Suppressor macrophage treated with lipopolysaccharide for 4 hours (primary cell): ENCODE measurements around the gene MRPS35.
"Not testable (repeated sequence)": the region's sequence is repeated elsewhere in the genome, so short reads cannot be mapped to it uniquely, and the experiment has no call there.

Experiments used
- DNase-seq: peaks from one replicate; pipeline ENCODE4 v3.0.0-alpha.2; 2020

MRPS35 gene

DNA sequence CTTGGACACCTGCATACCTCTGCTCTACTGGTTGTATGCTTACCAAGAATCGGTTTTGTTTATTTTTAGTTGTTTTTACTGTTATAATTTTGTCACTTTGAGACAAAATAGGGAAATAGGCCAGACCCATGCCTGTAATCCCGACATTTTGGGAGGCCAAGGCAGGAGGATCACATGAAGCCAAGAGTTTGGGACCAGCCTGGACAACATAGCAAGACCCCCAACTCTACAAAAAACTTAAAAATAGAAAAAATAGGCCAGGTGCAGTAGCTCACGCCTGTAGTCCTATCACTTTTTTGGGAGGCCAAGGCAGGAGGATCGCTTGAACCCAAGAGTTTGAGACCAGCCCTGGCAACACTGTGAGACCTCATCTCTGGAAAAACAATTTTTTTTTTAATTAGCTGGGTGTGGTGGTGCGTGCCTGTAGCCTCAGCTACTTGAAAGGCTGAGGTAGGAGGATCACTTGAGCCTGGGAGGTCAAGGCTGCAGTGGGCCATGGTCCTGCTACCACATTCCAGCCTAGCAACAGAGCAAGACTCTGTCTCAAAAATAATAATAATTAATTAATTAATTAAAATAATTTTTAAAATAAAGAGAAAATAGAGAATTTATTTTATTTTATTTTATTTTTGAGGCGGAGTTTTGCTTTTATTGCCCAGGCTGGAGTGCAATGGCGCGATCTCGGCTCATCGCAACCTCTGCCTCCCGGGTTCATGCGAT is 1.3 kb upstream of the MRPS35 start:
- no peak for DNase-seq

DNA sequence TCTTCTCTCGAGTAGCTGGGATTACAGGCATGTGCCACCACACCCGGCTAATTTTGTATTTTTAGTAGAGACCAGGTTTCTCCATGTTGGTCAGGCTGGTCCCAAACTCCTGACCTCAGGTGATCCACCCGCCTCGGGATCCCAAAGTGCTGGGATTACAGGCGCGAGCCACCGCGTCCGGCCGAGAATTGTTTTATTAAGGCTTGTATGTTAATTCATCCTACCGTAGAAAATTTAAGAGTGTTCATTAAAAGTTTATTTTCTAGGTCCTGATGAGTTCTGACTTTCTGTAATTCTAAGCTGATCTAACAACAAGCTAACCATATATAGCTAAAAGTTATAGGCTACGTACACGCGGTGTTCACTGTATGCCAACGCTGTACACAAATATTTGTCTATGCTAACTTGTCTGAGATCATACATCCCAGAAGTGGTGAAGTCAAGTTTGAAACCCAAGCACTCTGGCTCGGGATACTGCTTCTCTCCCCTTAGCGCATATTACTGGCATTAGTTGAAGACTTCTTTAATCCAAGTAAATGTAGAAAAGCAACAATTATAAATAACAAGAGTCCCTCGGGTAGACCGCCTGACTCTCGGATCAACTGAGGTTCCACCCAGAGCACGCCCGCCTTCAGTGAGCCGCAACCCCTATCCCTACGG is 570 bp upstream of the MRPS35 start:
- no peak for DNase-seq

DNA sequence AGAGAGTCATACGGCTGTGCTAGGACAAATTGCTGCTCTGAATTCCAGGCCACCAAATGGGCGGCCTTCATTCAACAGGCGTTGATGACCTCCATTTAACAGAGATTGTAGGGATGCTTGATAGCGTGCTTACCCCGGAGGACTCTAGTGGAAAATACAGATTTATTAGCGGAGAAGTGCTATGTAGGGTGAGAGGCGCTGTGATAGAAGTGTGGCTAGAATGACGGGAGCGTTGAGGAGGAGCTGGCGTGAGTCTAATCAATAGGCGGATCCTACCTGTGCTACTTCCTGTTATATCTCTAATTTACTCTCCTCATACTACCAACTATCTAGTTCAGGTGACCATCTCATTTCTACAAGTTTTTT is 668 bp downstream of the MRPS35 start:
- no peak for DNase-seq

DNA sequence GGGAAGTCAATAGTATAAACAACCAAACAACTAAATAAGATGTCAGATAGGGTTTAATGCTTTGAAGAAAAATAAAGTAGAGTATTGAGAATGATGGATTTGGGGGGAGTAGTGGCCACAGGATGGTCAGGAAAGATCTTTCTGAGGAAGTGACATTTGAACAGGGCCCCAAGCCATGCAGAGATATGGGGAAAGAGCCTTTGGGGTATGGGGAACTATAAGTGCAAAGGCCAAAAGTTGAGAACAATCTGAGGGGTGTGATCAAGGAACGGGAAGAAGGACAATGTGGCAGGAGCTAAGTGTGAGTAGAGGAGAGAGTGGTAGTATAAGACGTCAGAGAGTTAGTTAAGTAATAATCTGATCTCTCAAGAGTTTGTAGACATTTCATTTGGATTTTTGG is 1.3 kb downstream of the MRPS35 start:
- DNase-seq = peak; percentile 35

DNA sequence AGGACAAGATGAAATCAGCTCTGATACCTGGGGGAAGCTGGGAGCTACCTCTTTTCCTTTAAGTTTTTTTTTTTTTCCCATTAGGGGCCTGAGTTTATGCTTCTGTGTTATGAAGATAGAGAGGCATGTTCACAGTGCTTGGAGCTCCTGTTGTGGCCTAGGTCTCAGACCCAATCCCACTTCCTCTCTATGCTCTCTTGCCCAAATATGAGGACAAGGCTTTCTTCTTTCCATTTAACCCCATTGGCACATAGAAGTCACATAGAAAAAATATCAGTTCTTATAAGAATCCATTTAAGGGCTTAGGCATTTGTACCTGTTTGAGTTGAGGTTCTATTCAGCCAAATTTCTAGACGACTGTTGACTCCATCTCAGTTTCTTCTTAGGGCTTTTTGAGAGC is 12.6 kb downstream of the MRPS35 start:
- no peak for DNase-seq

DNA sequence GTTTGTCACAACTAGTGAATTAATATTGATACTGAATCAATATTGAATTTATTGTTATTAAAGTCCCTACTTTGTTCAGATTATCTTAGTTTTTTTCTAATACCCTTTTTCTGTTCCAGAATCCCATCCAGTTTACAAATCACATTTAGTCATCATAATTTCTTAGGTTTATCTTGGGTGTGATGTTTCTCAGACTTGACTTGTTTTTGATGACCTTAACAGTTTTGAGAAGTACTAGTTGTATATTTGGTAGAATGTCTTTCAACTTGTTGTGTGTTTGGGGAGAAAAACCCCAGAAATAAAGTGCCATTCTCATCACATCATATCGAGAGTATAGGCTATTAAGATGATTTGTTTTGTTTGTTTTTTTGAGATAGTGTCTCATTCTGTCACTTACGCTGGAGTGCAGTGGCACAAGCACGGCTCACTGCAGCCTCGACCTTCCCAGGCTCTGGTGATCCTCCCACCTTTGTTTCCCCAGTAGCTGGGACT is 19.5 kb downstream of the MRPS35 start:
- no peak for DNase-seq

DNA sequence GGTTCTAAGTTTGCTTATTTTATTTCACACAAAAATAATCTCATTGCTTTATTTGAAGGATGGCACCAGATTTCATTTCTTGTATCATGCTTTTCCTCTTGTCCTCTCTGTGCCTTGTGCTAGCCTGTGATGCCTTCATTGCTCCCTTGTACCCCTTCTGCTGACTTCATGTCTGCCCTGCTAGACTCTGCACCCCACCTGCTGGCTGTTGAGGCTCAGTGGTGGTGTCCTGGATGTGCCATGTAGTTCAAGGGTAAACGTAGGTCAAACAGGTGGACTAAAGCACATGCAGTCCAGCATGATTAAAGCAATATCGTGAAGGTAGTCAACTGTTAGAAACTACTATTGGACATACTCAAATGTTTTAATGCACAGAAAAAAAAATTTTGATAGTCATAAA is 21.6 kb downstream of the MRPS35 start:
- no peak for DNase-seq

DNA sequence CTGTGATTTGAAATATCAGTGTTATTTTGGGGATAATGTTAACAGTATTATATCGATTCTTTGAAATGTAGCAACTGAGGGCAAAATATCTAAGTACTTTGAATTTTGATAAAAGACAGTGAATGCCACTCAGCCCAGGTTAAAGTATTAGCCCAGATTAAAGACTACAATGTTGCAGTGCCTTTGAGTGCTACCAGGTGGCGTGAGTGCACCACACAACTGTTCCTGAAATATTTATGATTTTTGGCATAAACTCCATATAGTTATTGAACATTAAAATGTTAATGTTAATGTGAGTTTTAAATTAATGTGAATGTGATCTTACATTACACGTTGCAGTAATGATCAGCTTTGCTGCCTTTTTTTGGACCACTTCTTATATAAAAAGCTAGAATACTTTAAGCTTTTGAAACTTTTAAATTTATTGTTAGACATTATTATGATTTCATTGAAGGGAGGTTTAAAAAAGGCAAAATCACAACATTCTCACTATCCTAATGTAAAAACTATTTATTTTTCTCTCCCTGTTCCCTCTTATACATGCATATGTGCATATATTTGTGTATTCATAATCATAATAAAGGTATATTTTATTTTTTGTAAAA is 22.5 kb downstream of the MRPS35 start:
- peak; percentile 31 for DNase-seq

DNA sequence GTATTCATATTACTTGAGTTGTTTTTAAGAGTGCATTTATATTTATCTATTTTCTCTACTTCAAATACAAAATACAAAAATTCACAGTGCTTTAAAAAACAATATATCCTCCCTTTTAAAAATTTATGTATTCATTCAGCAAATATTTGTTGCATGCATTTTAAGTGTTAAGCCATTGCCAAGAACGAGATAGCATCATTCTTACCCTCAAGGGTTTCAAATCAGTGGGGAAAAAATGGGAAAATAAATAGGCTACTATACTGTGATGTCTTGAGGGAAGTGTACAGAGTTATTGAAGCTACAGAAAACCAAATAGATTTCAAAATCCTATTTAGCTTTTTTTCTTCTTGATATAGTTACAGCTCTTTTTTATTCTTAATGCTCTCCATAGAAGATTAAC is 23.2 kb downstream of the MRPS35 start:
- no peak for DNase-seq

DNA sequence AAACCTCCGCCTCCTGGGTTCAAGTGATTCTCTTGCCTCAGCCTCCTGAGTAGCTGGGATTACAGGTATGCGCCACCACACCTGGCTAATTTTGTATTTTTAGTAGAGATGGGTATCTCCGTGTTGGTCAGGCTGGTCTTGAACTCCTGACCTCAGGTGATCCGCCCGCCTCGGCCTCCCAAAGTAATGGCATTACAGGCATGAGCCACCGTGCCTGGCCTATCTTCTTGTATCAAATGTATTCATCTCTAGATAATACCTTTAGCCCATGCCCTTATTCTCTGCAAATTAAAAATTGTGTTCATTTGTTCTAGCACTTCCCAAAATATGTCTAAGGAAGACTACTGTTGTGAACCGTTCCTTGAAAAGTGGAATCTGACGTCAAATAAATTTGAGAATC is 23.7 kb downstream of the MRPS35 start:
- DNase-seq = not testable (repeated sequence)

DNA sequence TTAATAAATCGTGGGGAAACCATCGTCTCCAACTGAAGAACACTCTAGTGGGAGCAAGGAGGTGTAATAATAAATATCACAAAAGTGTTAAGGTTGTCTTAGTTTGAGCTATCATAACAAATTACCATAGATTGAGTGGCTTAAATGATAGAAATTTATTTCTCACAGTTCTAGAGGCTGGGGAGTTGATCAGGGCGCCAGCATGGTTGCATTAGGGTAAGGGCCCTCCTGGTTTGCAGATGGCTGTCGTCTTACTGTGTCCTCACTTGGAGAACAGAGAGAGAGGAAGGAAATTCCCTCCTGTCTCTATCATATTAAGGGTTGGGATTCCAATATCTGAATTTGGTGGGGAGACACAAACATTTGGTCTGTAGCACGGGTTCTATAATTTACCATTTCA is 33.0 kb downstream of the MRPS35 start:
- DNase-seq = no peak

DNA sequence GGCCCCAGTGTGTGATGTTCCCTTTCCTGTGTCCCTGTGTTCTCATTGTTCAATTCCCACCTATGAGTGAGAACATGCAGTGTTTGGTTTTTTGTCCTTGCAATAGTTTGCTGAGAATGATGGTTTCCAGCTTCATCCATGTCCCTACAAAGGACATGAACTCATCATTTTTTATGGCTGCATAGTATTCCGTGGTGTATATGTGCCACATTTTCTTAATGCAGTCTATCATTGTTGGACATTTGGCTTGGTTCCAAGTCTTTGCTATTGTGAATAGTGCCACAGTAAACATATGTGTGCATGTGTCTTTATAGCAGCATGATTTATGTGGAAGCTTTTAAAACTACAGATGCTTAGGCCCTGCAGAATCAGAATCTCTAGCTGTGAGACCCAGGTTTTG is 35.1 kb downstream of the MRPS35 start:
- DNase-seq = not testable (repeated sequence)

DNA sequence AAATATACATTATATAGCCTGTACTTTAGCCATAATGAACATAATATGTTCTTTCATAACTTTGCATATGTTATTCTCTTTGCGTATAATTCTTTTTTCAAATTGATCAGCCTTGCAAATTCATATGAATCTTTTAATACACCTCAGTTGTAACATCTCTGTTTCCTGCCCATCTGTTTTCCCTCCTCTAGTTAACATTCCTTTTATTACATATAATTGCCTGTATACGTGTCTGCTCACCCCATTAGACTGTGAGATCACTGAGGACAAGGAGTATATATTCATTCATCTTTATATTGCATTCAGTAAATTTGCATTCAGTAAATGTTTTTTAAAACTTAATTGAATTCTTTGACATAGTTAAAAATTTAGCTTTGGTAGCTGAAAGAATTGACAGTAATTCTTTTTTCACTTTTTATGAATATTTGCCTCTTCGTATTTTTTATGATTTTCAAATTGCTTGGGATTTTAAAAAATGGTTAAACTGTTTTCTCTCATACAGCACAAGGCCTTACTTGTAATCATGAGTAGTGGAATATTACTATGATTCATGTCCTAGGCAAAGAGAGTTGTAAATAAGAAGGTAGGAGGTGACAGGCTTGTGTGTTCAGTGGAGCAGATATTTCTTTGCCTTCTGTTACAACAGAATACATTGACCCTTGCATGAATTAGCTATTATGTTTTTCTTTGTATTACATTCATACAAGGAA is 36.6 kb downstream of the MRPS35 start:
- DNase-seq = no peak

DNA sequence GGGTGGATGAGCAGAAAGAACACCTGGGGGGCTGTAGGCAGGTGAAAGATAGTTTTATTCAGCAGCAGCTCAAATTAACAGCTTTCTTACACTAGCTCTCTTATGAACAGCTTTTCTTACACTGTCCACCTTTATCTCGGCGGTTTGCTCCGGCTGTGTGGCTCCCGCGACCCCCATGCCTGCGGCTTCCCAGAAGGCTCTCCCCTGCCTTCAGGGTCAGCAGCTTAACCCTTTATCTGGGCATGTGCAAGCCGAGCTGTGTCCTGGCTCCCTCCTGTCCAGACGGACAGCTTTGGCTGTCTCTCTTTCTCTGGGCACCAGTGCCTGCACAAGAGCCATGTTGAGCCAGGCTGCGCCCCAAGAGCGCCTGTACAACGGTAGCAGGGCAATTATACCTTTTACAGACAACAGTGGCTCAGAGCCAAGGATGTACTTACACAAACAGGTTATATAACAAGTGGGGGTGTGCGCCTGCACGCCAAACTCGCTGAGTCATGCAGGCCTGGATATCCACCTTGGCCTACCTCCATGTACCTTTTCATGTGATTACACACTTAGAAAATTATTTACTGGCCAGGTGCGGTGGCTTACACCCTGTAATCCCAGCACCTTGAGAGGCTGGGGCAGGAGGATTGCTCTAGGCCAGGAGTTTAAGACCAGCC is 40.9 kb downstream of the MRPS35 start:
- no peak for DNase-seq

DNA sequence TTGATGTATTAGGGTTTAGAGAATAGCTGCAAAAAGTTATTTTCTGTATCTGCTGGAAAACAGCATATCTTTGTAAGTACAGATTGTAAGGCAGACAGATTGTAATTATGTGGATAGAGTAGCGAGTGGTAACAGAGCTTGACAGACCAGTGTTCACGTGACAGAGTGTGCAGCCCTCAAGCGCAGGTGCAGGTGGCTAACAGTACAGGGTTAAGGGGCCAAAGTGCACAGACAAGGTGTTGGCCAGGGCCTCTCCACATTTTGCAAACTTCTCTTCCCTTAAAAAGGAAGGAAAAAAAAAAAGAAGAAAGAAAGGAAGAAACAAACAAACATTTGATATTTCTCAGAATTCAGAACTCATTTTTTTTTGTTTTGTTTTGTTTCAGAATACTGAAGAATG is 44.2 kb downstream of the MRPS35 start:
- DNase-seq = no peak

DNA sequence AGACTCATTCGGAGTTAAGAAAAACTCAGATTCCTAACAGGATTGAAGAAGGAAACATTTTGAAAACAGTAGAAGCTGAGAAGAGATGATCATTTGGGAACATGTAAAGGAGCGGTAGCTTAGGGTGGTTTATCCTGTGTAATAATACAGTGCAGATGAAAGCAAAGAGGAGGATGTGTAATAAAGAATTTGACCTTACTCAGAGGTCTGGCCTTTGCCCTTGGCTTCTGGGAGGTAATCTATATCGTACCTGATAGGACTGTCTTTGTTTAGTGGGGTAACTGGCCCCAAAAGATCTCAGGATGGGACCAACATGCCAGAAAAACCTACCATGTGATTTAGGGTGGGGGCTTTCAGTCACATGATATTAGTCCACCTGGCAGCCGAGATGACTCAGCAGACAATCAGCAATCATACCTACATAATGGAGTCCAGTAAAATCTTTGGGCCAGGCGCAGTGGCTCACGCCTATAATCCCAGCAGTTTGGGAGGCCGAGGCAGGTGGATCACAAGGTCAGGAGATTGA is 46.1 kb downstream of the MRPS35 start:
- no peak for DNase-seq

DNA sequence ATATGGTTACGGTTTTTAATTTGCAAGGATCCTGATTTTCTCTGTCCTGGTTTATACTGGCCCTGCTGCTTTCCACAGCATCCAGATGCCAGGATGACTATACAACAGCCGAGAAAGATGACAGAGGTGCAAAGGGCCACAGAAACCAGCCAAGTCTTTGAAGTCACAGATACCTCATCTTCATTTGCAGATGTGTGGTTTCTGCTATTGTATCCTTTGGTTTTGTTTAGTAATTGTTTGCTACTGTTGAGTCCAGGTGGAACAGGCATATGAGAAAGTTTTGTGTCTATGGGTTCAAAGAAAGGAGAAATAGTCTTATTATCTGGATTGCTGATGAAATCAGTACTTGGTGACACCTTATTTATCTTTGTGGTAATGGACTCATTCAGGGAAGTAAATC is 52.1 kb downstream of the MRPS35 start:
- DNase-seq = no peak

DNA sequence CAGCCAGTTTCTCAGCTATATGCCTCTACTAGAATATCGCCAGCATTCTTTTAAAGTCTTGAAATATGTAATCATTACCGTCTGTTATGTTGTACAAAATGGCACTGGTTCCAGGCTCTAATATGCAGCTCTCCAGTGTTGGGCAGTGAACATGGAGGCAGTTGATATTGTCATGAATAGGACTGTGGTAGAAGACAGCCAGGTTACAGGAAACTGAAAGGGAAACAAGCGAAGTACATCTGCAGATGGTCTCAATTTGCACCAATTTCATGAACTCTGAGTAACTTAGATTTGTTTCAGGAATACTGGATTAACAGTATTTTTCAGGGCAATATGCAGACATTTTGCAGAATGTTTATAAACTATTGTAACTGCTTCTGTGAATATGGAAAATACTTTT is 56.0 kb downstream of the MRPS35 start:
- no peak for DNase-seq

DNA sequence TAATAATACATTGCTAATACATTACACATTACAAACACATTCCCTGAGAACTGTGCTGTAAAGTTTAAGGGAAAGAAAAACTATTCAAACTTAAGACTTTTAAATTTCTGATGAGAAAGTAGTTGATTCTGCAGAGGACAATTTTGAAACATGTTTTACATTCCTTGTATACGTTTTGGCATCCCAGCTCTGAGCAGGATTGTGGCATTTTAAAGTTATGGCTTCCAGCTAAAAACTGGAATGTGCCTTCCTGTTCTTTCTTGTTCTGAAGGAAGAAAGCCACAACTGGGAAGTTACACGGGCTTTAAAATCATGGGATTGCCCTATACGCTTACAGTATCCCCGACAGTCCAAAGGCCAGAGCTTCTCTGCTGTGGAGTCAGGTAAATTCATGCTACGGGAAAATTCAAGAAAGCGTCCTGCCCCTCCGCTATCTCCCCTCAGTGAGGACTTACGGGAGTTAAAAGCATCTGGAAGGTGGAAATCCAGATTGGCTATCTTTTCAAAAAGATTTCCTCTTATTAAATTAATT is 58.6 kb downstream of the MRPS35 start:
- no peak for DNase-seq

DNA sequence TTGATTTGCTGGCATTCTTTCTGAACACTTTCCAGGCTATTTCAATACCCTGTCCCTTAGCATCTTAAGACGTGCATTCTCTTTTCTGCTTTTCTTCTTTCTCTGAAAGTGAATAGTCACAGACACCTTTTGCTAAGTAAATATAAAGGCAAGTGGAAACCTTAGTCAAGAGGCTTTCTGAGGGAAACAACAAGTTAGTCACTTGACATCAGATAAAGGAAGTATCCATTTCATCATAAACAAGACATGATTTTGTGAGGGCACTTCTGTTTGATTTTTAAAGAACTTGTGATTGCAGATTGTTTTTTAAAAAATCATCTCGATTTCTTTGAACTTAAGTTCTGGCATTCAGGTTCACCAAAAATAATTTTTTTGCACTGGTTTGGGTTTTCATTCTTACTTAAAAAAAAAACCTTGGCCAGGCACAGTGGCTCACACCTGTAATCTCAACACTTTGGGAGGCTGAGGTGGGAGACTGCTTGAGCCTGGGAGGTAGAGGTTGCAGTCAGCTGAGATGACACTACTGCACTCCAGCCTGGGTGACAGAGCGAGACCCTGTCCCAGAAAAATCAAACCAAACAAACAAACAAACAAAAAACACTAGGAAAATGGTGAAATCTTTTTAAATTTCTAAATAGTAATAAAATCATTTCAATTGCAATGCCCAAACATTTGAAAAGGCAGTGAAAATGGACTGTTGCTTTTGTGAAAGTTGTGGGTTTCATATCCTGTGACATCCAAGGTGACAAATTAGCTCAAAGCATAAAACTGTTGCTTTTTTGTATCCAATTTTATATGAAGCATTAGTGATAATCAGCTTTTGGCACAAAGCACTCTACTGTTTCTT is 61.1 kb downstream of the MRPS35 start:
- DNase-seq = peak; percentile 11

DNA sequence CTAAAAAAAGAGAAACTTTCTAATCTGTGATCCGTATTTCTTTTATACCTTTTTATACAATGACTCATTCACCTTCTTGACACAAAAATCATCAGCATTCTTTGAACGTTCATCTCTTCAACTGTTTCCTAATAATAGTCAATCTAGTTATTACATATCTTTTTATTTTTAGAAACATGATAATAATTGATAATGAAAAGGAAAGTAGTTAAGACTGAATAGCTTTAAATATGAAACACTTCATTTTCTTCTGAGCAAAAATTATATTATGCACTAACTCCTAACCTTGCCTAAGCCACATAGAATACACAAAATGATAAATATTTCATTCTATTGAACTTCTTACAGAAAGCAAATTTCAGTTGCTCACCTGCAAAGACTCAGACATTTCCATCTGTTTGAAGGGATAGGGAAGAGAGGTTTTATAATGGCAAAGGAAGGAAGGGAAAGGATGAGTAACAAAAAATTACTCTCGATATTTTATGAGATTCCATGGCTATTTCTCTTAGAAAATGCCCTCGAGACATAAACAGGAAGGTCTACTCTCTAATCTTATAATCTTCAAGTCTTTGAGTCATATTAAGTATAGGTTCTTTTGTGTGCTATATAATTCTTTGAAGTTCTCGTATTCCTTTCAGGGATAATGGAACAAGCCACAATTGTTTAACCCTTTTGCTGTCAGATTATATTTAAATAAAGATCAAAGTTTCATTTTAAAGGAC is 61.9 kb downstream of the MRPS35 start:
- no peak for DNase-seq
